Measurements from ENCODE around the gene DSCAM. TPM values are rescaled to one million over a fixed set of nuclear protein-coding genes. Genes with fewer than 3 reads are reported as not detected.

Gene DSCAM
- total and polyA plus RNA-seq, 2 donors (not counting 1 experiment from before 2014, with no cell fraction given): not detected

GRCh38 chr21:40056031-40056430 lies 790.9 kb downstream of the DSCAM start:
- no peak for ATAC-seq (ENCODE audit: low read depth)
- no peak for TF ChIP-seq CTCF (IDR thresholded peaks at IDR 0.05)
- TF ChIP-seq EZH2 (IDR thresholded peaks at IDR 0.05; ENCODE audit: borderline replicate concordance, insufficient read depth, low read depth, low read length, poor library complexity, severe bottlenecking): no peak
- H3K79me2 ChIP-seq (ENCODE audit: control insufficient read depth, insufficient read depth, low read length): no peaks in the 10 kb centered on the region
- H3K4me3 ChIP-seq (ENCODE audit: control extremely low read depth in 1 of 5, extremely low read depth in 1 of 5, insufficient read depth in 1 of 5, low read depth in 2 of 5, low read length in 4 of 5): no peak overlapping the region
- WGBS (ENCODE audit: insufficient coverage): 100% methylated on average over 2 of the region's 3 CpGs
- no peak overlapping the region for H3K4me2 ChIP-seq (replicated peaks; ENCODE audit: low read depth, low read length, poor library complexity, severe bottlenecking)
- ChIA-PET CTCF (no interaction called here), POLR2A (no interaction called here)
- no peaks in the 10 kb centered on the region for H3K9me3 ChIP-seq (ENCODE audit: control extremely low read depth in 1 of 3, control insufficient read depth in 2 of 3, insufficient read depth in 1 of 3, low read length in 2 of 3)
- no peak overlapping the region for H3K9ac ChIP-seq (ENCODE audit: low read length)
- no peak overlapping the region for H3K27ac Mint-ChIP-seq
- no peaks in the 10 kb centered on the region for H3K4me1 Mint-ChIP-seq
- H2AFZ ChIP-seq (ENCODE audit: insufficient read depth, low read depth, low read length, poor library complexity, severe bottlenecking): no peak overlapping the region
- H3K36me3 ChIP-seq (replicated peaks in 1 of 2; ENCODE audit: control extremely low read depth in 1 of 2, control insufficient read depth in 1 of 2, extremely low read depth in 1 of 2, insufficient read depth in 2 of 2, low read length in 1 of 2): no peaks in the 10 kb centered on the region
- no peak overlapping the region for H3K4me3 Mint-ChIP-seq
- intact Hi-C loops (cut with micrococcal nuclease): no loop called here
- H3K9me3 Mint-ChIP-seq (ENCODE audit: insufficient read depth): peaks cover 4% of the 10 kb centered on the region
- H3K27me3 ChIP-seq (replicated peaks in 1 of 4; ENCODE audit: control extremely low read depth in 1 of 4, control insufficient read depth in 3 of 4, insufficient read depth in 4 of 4, low read length in 3 of 4): no peaks in the 10 kb centered on the region
- no peaks in the 10 kb centered on the region for H3K4me1 ChIP-seq (ENCODE audit: control insufficient read depth in 2 of 2, insufficient read depth in 2 of 2, low read length in 2 of 2)
- no peak for DNase-seq
- no peak overlapping the region for H3K27ac ChIP-seq (ENCODE audit: low read length in 2 of 2)
- no peaks in the 10 kb centered on the region for H3K27me3 Mint-ChIP-seq
- no peaks in the 10 kb centered on the region for H4K20me1 ChIP-seq (ENCODE audit: control insufficient read depth, insufficient read depth, low read length, poor library complexity, severe bottlenecking)

GRCh38 chr21:40054403-40054802 lies 792.6 kb downstream of the DSCAM start:
- no peak overlapping the region for H2AFZ ChIP-seq (ENCODE audit: insufficient read depth, low read depth, low read length, poor library complexity, severe bottlenecking)
- H3K36me3 ChIP-seq (replicated peaks in 1 of 2; ENCODE audit: control extremely low read depth in 1 of 2, control insufficient read depth in 1 of 2, extremely low read depth in 1 of 2, insufficient read depth in 2 of 2, low read length in 1 of 2): no peaks in the 10 kb centered on the region
- ATAC-seq (ENCODE audit: low read depth) (no peak), DNase-seq (no peak)
- ChIA-PET CTCF (no interaction called here), POLR2A (no interaction called here)
- peaks cover 4% of the 10 kb centered on the region for H3K9me3 Mint-ChIP-seq (ENCODE audit: insufficient read depth)
- H3K27ac Mint-ChIP-seq: no peak overlapping the region
- H3K9ac ChIP-seq (ENCODE audit: low read length): no peak overlapping the region
- intact Hi-C loops (cut with micrococcal nuclease): no loop called here
- H3K79me2 ChIP-seq (ENCODE audit: control insufficient read depth, insufficient read depth, low read length): no peaks in the 10 kb centered on the region
- H3K4me1 ChIP-seq (ENCODE audit: control insufficient read depth in 2 of 2, insufficient read depth in 2 of 2, low read length in 2 of 2): no peaks in the 10 kb centered on the region
- no peak overlapping the region for H3K4me3 Mint-ChIP-seq
- no CpG with 5 or more reads among the region's 3 CpGs for WGBS (ENCODE audit: insufficient coverage)
- H3K4me2 ChIP-seq (replicated peaks; ENCODE audit: low read depth, low read length, poor library complexity, severe bottlenecking): no peak overlapping the region
- no peak overlapping the region for H3K4me3 ChIP-seq (ENCODE audit: control extremely low read depth in 1 of 5, extremely low read depth in 1 of 5, insufficient read depth in 1 of 5, low read depth in 2 of 5, low read length in 4 of 5)
- no peaks in the 10 kb centered on the region for H3K27me3 Mint-ChIP-seq
- H4K20me1 ChIP-seq (ENCODE audit: control insufficient read depth, insufficient read depth, low read length, poor library complexity, severe bottlenecking): no peaks in the 10 kb centered on the region
- no peaks in the 10 kb centered on the region for H3K4me1 Mint-ChIP-seq
- H3K27ac ChIP-seq (ENCODE audit: low read length in 2 of 2): no peak overlapping the region
- TF ChIP-seq EZH2 (IDR thresholded peaks at IDR 0.05; ENCODE audit: borderline replicate concordance, insufficient read depth, low read depth, low read length, poor library complexity, severe bottlenecking): no peak
- no peak for TF ChIP-seq CTCF (IDR thresholded peaks at IDR 0.05)
- H3K9me3 ChIP-seq (ENCODE audit: control extremely low read depth in 1 of 3, control insufficient read depth in 2 of 3, insufficient read depth in 1 of 3, low read length in 2 of 3): peaks cover 0 to 3% (median 0%) of the 10 kb centered on the region in 3 donors
- H3K27me3 ChIP-seq (replicated peaks in 1 of 4; ENCODE audit: control extremely low read depth in 1 of 4, control insufficient read depth in 3 of 4, insufficient read depth in 4 of 4, low read length in 3 of 4): no peaks in the 10 kb centered on the region
